ENCODE results near the gene LZTR1. TPM values are rescaled to one million over a fixed set of nuclear protein-coding genes. Genes with fewer than 3 reads are reported as not detected.
A peak's percentile ranks its signal among the peaks of the same experiment; 100 is the strongest.

The LZTR1 gene
- total and polyA plus RNA-seq, 9 donors: 27.7 to 42.2 (median 35.4) TPM

DNA sequence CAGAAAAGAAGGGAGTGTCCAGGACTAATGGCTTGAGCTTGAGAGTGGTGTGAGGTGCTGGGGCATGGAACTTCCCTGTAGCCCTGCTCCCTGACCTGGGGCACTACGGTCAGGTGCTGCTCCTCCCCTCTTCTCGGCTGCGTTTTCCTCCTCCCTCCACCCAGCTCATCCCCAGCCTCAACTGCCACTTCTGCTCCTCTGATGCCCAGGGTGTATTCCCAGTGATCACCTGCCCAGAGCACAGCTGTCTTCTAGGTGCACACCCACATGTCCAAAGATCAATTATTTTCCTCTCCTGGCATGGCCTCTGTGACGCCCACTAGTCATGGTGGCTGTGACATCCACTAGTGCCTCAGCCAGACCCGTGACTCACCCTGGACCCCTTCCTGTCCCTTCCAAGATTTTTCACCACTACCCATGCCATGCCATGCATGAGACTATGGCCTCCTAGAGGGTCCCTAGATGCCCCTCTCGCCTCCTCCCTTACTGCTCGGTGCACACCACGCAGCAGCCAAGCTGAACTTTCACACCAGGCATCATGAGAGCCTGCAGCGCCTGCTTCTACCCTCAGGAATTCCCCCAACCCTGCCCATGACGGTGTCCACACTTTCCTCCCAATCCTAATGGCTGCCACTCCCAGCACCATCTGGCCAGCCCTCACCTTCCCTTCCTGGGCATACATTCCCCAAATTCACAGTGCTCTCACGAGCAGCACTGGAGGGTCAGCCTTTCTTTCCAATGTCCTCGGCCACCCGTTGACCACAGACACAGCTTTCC is 34.7 kb downstream of the LZTR1 start:
- Histone ChIP-seq H3K4me1 (ENCODE audit: control insufficient read depth, insufficient read depth, low read length) (peaks cover 38% of the 10 kb centered on the region), H3K27ac (ENCODE audit: low read length) (no peak overlapping the region), H3K36me3 (ENCODE audit: control insufficient read depth, insufficient read depth, low read length) (peaks cover 7% of the 10 kb centered on the region), H3K27me3 (ENCODE audit: control insufficient read depth, insufficient read depth, low read length) (no peaks in the 10 kb centered on the region), H3K4me3 (ENCODE audit: low read length) (no peak overlapping the region), H3K9me3 (replicated peaks; ENCODE audit: control insufficient read depth, low read depth, low read length) (no peaks in the 10 kb centered on the region)
- no peak for DNase-seq
- 87% methylated on average over 12 of the region's 13 CpGs for WGBS (ENCODE audit: insufficient coverage)

- Histone ChIP-seq H3K4me1 (ENCODE audit: control insufficient read depth, insufficient read depth, low read length) (peaks cover 34% of the 10 kb centered on the region), H3K9me3 (replicated peaks; ENCODE audit: control insufficient read depth, low read depth, low read length) (no peaks in the 10 kb centered on the region), H3K27ac (ENCODE audit: low read length) (no peak overlapping the region), H3K27me3 (ENCODE audit: control insufficient read depth, insufficient read depth, low read length) (no peaks in the 10 kb centered on the region), H3K36me3 (ENCODE audit: control insufficient read depth, insufficient read depth, low read length) (peaks cover 10% of the 10 kb centered on the region), H3K4me3 (ENCODE audit: low read length) (no peak overlapping the region)
- 82% methylated on average over 2 of the region's 4 CpGs for WGBS (ENCODE audit: insufficient coverage)
- DNase-seq: no peak
These were observed 36.2 kb downstream of the LZTR1 start for GRCh38 chr22:21018314-21018713.

DNA sequence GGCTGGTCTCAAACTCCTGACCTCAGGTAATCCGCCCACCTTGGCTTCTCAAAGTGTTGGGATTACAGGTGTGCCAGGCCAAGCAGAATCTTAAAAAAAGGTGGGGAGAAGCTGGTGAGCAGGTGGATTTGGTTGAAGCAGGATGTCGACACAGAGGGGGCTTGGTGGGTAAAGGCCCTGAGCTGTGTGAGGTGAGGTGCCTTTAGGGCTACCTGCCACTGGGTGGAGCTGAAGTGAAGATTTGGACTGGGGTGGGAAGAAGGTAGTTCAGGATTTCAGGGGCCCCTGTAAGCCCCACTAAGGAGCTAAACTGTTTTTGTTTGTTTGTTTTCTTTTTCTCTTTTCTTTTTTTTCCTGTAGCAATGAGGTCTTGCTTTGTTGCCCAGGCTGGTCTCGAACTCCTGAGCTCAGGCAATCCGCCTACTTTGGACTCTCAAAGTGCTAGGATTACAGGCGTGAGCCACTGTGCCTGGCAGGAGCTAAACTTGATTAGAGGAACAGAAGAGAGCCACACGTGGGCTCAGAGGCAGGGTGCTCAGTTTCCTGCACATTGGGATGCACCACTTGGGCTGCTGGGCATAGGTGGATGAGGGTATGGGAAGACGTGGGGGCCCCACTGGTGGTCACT is 38.8 kb downstream of the LZTR1 start:
- Histone ChIP-seq H3K4me1 (ENCODE audit: control insufficient read depth, insufficient read depth, low read length) (peaks cover 10% of the 10 kb centered on the region), H3K36me3 (ENCODE audit: control insufficient read depth, insufficient read depth, low read length) (peaks cover 14% of the 10 kb centered on the region), H3K9me3 (replicated peaks; ENCODE audit: control insufficient read depth, low read depth, low read length) (no peaks in the 10 kb centered on the region), H3K27me3 (ENCODE audit: control insufficient read depth, insufficient read depth, low read length) (no peaks in the 10 kb centered on the region), H3K27ac (ENCODE audit: low read length) (no peak overlapping the region), H3K4me3 (ENCODE audit: low read length) (no peak overlapping the region)
- 59% methylated on average over 7 of the region's 7 CpGs for WGBS (ENCODE audit: insufficient coverage)
- no peak for DNase-seq

DNA sequence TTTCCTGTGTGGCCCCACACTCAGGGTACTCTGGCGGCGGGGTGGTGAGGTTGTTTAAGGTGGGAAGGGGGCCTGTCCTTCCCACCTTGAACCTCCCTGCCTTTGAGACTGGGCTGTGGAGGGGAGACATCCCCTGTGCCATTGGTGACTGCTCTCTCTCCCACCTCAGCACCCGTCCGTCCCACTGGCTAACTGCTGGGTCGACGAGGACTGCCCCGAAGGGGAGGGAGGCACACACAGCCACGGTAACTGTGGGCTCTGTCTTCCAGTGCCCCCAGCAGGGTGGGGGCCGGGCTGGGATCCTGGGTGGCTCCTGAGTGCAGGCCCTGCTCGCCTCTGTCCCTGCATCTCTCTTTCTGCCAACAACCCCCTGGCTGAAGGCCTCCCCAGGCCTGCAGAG is 40.4 kb downstream of the LZTR1 start:
- 40% methylated on average over 1 of the region's 10 CpGs for WGBS (ENCODE audit: insufficient coverage)
- Histone ChIP-seq H3K4me3 (ENCODE audit: low read length) (no peak overlapping the region), H3K4me1 (ENCODE audit: control insufficient read depth, insufficient read depth, low read length) (peaks cover 18% of the 10 kb centered on the region), H3K27ac (ENCODE audit: low read length) (no peak overlapping the region), H3K36me3 (ENCODE audit: control insufficient read depth, insufficient read depth, low read length) (peaks cover 12% of the 10 kb centered on the region), H3K27me3 (ENCODE audit: control insufficient read depth, insufficient read depth, low read length) (no peaks in the 10 kb centered on the region), H3K9me3 (replicated peaks; ENCODE audit: control insufficient read depth, low read depth, low read length) (no peaks in the 10 kb centered on the region)
- DNase-seq: no peak

GRCh38 chr22:21022955-21023614 is 41.0 kb downstream of the LZTR1 start:
- H3K36me3 ChIP-seq (ENCODE audit: control insufficient read depth, insufficient read depth, low read length): peaks cover 12% of the 10 kb centered on the region
- peaks cover 24% of the 10 kb centered on the region for H3K4me1 ChIP-seq (ENCODE audit: control insufficient read depth, insufficient read depth, low read length)
- no peak overlapping the region for H3K4me3 ChIP-seq (ENCODE audit: low read length)
- 77% methylated on average over 11 of the region's 13 CpGs for WGBS (ENCODE audit: insufficient coverage)
- H3K27me3 ChIP-seq (ENCODE audit: control insufficient read depth, insufficient read depth, low read length): no peaks in the 10 kb centered on the region
- DNase-seq: no peak
- no peak overlapping the region for H3K27ac ChIP-seq (ENCODE audit: low read length)
- H3K9me3 ChIP-seq (replicated peaks; ENCODE audit: control insufficient read depth, low read depth, low read length): no peaks in the 10 kb centered on the region

DNA sequence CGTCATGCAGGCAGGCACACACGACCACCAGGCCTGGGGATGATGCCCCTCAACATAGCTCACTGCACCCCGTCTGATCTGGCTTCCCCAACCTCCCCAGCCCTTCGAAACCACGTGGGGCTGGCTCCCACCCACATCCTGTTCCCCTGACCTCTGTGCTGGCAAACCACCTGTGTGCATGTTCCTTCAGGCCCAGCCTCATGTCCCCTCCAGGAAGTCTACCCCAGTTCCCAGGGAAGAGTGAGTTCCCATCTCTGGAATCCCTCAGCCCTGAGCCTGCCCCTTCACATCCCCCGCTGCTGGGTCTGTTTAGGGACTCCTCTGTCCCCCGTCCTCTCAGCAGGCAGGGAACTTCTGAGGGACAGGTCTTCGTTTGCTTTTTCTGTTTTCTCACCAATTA is 43.2 kb downstream of the LZTR1 start:
- Histone ChIP-seq H3K4me3 (ENCODE audit: low read length) (no peak overlapping the region), H3K9me3 (replicated peaks; ENCODE audit: control insufficient read depth, low read depth, low read length) (no peaks in the 10 kb centered on the region), H3K36me3 (ENCODE audit: control insufficient read depth, insufficient read depth, low read length) (peaks cover 17% of the 10 kb centered on the region), H3K27ac (ENCODE audit: low read length) (no peak overlapping the region), H3K4me1 (ENCODE audit: control insufficient read depth, insufficient read depth, low read length) (peaks cover 35% of the 10 kb centered on the region), H3K27me3 (ENCODE audit: control insufficient read depth, insufficient read depth, low read length) (no peaks in the 10 kb centered on the region)
- no peak for DNase-seq
- WGBS (ENCODE audit: insufficient coverage): 54% methylated on average over 5 of the region's 8 CpGs

- H3K4me1 ChIP-seq (ENCODE audit: control insufficient read depth, insufficient read depth, low read length): peaks cover 35% of the 10 kb centered on the region
- WGBS (ENCODE audit: insufficient coverage): 84% methylated on average over 17 of the region's 27 CpGs
- no peaks in the 10 kb centered on the region for H3K27me3 ChIP-seq (ENCODE audit: control insufficient read depth, insufficient read depth, low read length)
- no peak overlapping the region for H3K27ac ChIP-seq (ENCODE audit: low read length)
- peaks cover 17% of the 10 kb centered on the region for H3K36me3 ChIP-seq (ENCODE audit: control insufficient read depth, insufficient read depth, low read length)
- H3K4me3 ChIP-seq (ENCODE audit: low read length): no peak overlapping the region
- DNase-seq: no peak
- no peaks in the 10 kb centered on the region for H3K9me3 ChIP-seq (replicated peaks; ENCODE audit: control insufficient read depth, low read depth, low read length)
These were observed 44.0 kb downstream of the LZTR1 start for GRCh38 chr22:21025763-21026755.

GRCh38 chr22:21026783-21027692 is 44.9 kb downstream of the LZTR1 start:
- Histone ChIP-seq H3K36me3 (ENCODE audit: control insufficient read depth, insufficient read depth, low read length) (peaks cover 17% of the 10 kb centered on the region), H3K4me3 (ENCODE audit: low read length) (no peak overlapping the region), H3K9me3 (replicated peaks; ENCODE audit: control insufficient read depth, low read depth, low read length) (no peaks in the 10 kb centered on the region), H3K4me1 (ENCODE audit: control insufficient read depth, insufficient read depth, low read length) (peaks cover 43% of the 10 kb centered on the region), H3K27ac (ENCODE audit: low read length) (no peak overlapping the region), H3K27me3 (ENCODE audit: control insufficient read depth, insufficient read depth, low read length) (peaks cover 8% of the 10 kb centered on the region)
- peak; percentile 71 for DNase-seq
- WGBS (ENCODE audit: insufficient coverage): 54% methylated on average over 9 of the region's 14 CpGs
